Bronchial epithelial cell (primary cell): Measurements from ENCODE around the gene REV3L. TPM values are rescaled to one million over a fixed set of nuclear protein-coding genes. Genes with fewer than 3 reads are reported as not detected.
"Not testable (repeated sequence)": the region's sequence is repeated elsewhere in the genome, so short reads cannot be mapped to it uniquely, and the experiment has no call there.

Source experiments
- DNase-seq: peaks from one replicate; pipeline ENCODE4 v3.0.0-alpha.2; 2010; ENCODE audit warnings: low read depth
- FAIRE-seq: peaks from 2 replicates; lab custom pipeline; 2011; peaks lifted over from hg19 to GRCh38; lab: Jason Lieb, UNC
- H3K27me3 ChIP-seq: 2 replicates; pipeline ENCODE4 v1.5.1; 2011; ENCODE audit warnings: low read length; ENCODE audit not compliant: control insufficient read depth, insufficient read depth
- H3K36me3 ChIP-seq: 2 replicates; pipeline ENCODE4 v1.5.1; 2011; ENCODE audit warnings: low read length; ENCODE audit not compliant: control insufficient read depth, insufficient read depth
- H3K4me3 ChIP-seq: 2 replicates; pipeline ENCODE4 v1.5.1; 2011; ENCODE audit warnings: mild to moderate bottlenecking, low read depth, low read length, control low read depth
- total RNA-seq: library from RNA; depleted of rRNA; stranded (reverse); fragments of >200 nt; gene quantifications from 2 replicates; pipeline ENCODE4 v1.2.1, GENCODE V29; 2014
- TF ChIP-seq, protein P1 (sequence below): IDR thresholded peaks from 2 replicates; pipeline ENCODE4 v1.5.1; 2011; ENCODE audit warnings: mild to moderate bottlenecking, moderate library complexity, low read length, control low read depth, inconsistent platforms; ENCODE audit not compliant: insufficient read depth, severe bottlenecking

Gene REV3L
- total RNA-seq, 1 donor from 2014 or later: 8.4 TPM

- DNase-seq: no peak
These were observed 37.5 kb upstream of the REV3L start for GRCh38 chr6:111520524-111520923.

GRCh38 chr6:111517965-111518364, 34.9 kb upstream of the REV3L start:
- FAIRE-seq (no peak), DNase-seq (no peak)
- TF ChIP-seq, protein P1, sequence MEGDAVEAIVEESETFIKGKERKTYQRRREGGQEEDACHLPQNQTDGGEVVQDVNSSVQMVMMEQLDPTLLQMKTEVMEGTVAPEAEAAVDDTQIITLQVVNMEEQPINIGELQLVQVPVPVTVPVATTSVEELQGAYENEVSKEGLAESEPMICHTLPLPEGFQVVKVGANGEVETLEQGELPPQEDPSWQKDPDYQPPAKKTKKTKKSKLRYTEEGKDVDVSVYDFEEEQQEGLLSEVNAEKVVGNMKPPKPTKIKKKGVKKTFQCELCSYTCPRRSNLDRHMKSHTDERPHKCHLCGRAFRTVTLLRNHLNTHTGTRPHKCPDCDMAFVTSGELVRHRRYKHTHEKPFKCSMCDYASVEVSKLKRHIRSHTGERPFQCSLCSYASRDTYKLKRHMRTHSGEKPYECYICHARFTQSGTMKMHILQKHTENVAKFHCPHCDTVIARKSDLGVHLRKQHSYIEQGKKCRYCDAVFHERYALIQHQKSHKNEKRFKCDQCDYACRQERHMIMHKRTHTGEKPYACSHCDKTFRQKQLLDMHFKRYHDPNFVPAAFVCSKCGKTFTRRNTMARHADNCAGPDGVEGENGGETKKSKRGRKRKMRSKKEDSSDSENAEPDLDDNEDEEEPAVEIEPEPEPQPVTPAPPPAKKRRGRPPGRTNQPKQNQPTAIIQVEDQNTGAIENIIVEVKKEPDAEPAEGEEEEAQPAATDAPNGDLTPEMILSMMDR: no peak
- Histone ChIP-seq H3K27me3 (no peaks in the 10 kb centered on the region), H3K36me3 (no peaks in the 10 kb centered on the region), H3K4me3 (no peak overlapping the region)

More at GRCh38 chr6:111520524-111520923, 37.5 kb upstream of the REV3L start:
- Histone ChIP-seq H3K4me3 (no peak overlapping the region), H3K36me3 (no peaks in the 10 kb centered on the region), H3K27me3 (no peaks in the 10 kb centered on the region)
- TF ChIP-seq, protein P1: no peak
- no peak for FAIRE-seq

GRCh38 chr6:111515259-111515658, 32.2 kb upstream of the REV3L start:
- H3K36me3 ChIP-seq: no peaks in the 10 kb centered on the region
- TF ChIP-seq, protein P1: no peak
- no peak for DNase-seq
- FAIRE-seq: no peak
- H3K27me3 ChIP-seq: no peaks in the 10 kb centered on the region
- H3K4me3 ChIP-seq: no peak overlapping the region

GRCh38 chr6:111514531-111514930, 31.5 kb upstream of the REV3L start:
- not testable (repeated sequence) for FAIRE-seq, H3K36me3 ChIP-seq, H3K4me3 ChIP-seq, DNase-seq, H3K27me3 ChIP-seq

GRCh38 chr6:111507219-111507618, 24.2 kb upstream of the REV3L start:
- not testable (repeated sequence) for FAIRE-seq, DNase-seq, H3K36me3 ChIP-seq, H3K4me3 ChIP-seq, H3K27me3 ChIP-seq

DNA sequence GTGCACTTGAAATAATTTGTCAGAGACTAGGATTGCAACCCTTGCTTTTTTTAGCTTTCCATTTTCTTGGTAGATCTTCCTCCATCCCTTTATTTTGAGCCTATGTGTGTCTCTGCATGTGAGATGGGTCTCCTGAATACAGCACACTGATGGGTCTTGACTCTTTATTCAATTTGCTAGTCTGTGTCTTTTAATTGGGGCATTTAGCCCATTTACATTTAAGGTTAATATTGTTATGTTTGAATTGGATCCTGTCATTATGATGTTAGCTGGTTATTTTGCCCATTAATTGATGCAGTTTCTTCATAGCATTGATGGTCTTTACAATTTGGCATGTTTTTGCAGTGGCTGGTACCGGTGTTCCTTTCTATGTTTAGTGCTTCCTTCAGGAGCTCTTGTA, 22.5 kb upstream of the REV3L start:
- DNase-seq, FAIRE-seq, H3K27me3 ChIP-seq, H3K36me3 ChIP-seq, H3K4me3 ChIP-seq: not testable (repeated sequence)

DNA sequence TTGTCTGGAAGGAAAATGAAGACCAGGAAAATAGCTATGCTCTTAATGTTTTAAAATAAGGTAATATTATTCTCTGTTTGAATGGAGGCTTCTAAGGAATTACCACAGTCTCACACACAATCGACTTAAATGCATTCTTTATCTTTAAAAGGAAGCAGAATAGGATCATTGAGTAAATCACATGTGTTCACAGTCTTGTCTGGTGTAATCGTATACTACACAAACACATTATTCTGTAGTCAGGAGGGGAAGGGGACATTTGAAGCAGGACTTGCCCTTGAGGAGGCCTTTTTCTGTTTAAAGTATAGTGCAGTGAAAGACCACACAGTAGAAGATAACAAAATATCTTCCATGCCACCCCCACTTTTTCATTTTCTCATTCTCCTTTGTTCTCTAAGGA, 20.6 kb upstream of the REV3L start:
- FAIRE-seq (no peak), DNase-seq (no peak)
- H3K27me3 ChIP-seq: no peaks in the 10 kb centered on the region
- H3K36me3 ChIP-seq: no peaks in the 10 kb centered on the region
- TF ChIP-seq, protein P1: no peak
- H3K4me3 ChIP-seq: no peak overlapping the region
